Loucy (cell line): ENCODE data around the gene PAXIP1.

ENCODE experiments used
- CTCF ChIP-seq: fragments of 200-600 bp; sonication (generic); conservative IDR thresholded peaks from 2 replicates; pipeline ENCODE4 v1.5.1; 2014; ENCODE audit warnings: mild to moderate bottlenecking, antibody characterized with exemption, low read length
- EZH2phosphoT487 ChIP-seq: fragments of 200-600 bp; IDR thresholded peaks from 2 replicates; pipeline ENCODE4 v1.6.1; 2018; ENCODE audit warnings: antibody characterized with exemption, mild to moderate bottlenecking, moderate library complexity, borderline replicate concordance

GRCh38 chr7:154919344-154920225 is 83.3 kb downstream of the PAXIP1 start:
- no peak for TF ChIP-seq CTCF
- TF ChIP-seq EZH2phosphoT487, result no peak
